AG04450 (cell line): ENCODE results near the gene KCNQ1OT1. TPM values are rescaled to one million over a fixed set of nuclear protein-coding genes. Genes with fewer than 3 reads are reported as not detected.

Experiments used
- CTCF ChIA-PET: fragments of 300-600, 350-600 bp; formaldehyde crosslinking; extraction: SDS; loops from one replicate; lab custom pipeline; 2022; ENCODE audit warnings: antibody characterized with exemption, inconsistent platforms; lab: Charles Lee
- POLR2A ChIA-PET: fragments of 350-600 bp; formaldehyde crosslinking; extraction: SDS; loops from one replicate; lab custom pipeline; 2021; ENCODE audit warnings: antibody characterized with exemption, inconsistent platforms; lab: Yijun Ruan, JAX
- DNase-seq: peaks from one replicate; pipeline ENCODE4 v3.0.0-alpha.2; 2011; ENCODE audit warnings: low read depth, low spot score
- H3K27ac ChIP-seq: one replicate; pipeline ENCODE4 v1.5.1; 2012; ENCODE audit warnings: low read depth, low read length, control low read depth
- H3K27me3 ChIP-seq: one replicate; pipeline ENCODE4 v1.6.0; 2012; ENCODE audit warnings: low read length; ENCODE audit not compliant: control insufficient read depth, insufficient read depth
- H3K4me3 ChIP-seq: 2 replicates; pipeline ENCODE4 v1.5.1; 2011; ENCODE audit warnings: mild to moderate bottlenecking, low read depth, low read length, control low read depth
- H3K9me3 ChIP-seq: 2 replicates; pipeline ENCODE4 v1.5.1; 2012; ENCODE audit warnings: low read length; ENCODE audit not compliant: control insufficient read depth, insufficient read depth
- polyA plus RNA-seq: library from polyadenylated mRNA; depleted of rRNA; stranded (reverse); fragments of >200 nt; gene quantifications from 2 replicates; pipeline ENCODE4 v1.2.3, GENCODE V29; 2011
- TF ChIP-seq, protein P1 (sequence below): IDR thresholded peaks from 2 replicates; pipeline ENCODE4 v1.5.1; 2011; ENCODE audit warnings: low read depth, low read length, control low read depth, inconsistent platforms

Gene KCNQ1OT1
- polyA plus RNA-seq, 1 experiment, result 0.33 TPM

- Histone ChIP-seq H3K9me3 (peaks cover 10% of the 10 kb centered on the region), H3K27me3 (peaks cover 51% of the 10 kb centered on the region), H3K4me3 (no peak overlapping the region), H3K27ac (no peak overlapping the region)
- POLR2A ChIA-PET, result no interaction called here
- TF ChIP-seq, protein P1, sequence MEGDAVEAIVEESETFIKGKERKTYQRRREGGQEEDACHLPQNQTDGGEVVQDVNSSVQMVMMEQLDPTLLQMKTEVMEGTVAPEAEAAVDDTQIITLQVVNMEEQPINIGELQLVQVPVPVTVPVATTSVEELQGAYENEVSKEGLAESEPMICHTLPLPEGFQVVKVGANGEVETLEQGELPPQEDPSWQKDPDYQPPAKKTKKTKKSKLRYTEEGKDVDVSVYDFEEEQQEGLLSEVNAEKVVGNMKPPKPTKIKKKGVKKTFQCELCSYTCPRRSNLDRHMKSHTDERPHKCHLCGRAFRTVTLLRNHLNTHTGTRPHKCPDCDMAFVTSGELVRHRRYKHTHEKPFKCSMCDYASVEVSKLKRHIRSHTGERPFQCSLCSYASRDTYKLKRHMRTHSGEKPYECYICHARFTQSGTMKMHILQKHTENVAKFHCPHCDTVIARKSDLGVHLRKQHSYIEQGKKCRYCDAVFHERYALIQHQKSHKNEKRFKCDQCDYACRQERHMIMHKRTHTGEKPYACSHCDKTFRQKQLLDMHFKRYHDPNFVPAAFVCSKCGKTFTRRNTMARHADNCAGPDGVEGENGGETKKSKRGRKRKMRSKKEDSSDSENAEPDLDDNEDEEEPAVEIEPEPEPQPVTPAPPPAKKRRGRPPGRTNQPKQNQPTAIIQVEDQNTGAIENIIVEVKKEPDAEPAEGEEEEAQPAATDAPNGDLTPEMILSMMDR, result no peak
- CTCF ChIA-PET, result no interaction called here
- no peak for DNase-seq
These were observed 25.0 kb upstream of the KCNQ1OT1 start for GRCh38 chr11:2724653-2725367.

DNA sequence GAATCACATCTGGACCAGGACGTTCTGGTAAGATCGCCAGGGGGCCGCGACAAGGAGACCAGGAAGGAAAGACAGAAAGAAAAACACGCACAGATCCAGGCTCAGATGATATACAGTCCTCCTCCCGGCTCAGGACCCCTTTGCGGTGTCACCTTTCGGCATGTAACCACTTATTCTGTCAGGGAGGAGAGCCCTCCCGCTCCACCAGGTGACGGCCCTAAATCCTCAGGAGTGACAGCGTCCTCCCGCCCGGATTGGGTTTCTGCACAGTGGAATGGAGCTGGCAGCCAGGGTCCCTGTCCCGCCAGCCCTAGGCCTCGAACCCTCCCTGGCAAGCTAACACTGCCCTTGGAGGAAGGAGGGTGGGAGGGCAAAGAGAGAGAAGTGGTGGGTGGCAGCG, 24.3 kb upstream of the KCNQ1OT1 start:
- Histone ChIP-seq H3K4me3 (no peak overlapping the region), H3K9me3 (peaks cover 10% of the 10 kb centered on the region), H3K27ac (no peak overlapping the region), H3K27me3 (peaks cover 49% of the 10 kb centered on the region)
- ChIA-PET POLR2A (no interaction called here), CTCF (no interaction called here)
- DNase-seq, result no peak
- TF ChIP-seq, protein P1, result no peak

- H3K9me3 ChIP-seq, result peaks cover 10% of the 10 kb centered on the region
- TF ChIP-seq, protein P1, result no peak
- DNase-seq, result no peak
- no peak overlapping the region for H3K27ac ChIP-seq
- POLR2A ChIA-PET, result no interaction called here
- H3K27me3 ChIP-seq, result peaks cover 49% of the 10 kb centered on the region
- no peak overlapping the region for H3K4me3 ChIP-seq
- CTCF ChIA-PET, result no interaction called here
These were observed 23.2 kb upstream of the KCNQ1OT1 start for GRCh38 chr11:2722955-2723354.

DNA sequence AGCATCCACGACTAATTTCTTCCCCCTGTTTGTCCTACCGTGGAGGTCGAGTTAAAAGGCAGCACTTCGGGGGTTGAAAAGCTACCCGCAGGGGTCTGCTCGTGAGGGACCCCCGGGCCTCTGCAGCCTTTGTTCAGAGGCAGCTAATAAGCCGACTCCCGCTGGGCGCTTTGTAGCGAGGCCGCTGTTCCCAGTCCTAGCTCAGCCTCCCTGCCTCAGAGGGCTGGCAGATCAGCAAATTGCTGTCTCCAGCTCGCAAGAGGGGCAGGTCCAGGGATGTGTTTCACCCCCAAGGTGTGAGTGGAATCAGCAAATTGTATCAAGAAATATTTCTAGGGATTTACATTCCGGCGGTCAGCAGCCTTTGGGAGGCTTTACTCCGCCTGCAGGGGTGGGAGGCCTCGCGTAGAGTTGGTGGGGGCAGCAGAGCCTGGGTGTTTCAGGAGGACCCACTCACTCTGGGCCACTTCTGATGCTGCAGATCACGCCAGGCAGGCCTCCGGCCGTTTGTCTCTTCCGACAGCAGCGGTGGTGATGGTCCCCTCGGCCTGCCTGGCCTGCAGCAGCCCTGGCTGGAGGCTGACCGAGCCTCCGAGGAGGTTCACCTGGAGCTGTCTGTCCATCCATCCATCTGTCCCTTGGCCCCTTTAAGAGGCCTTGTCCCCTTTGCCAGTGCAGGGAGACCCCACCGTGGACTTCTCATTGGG, 21.6 kb upstream of the KCNQ1OT1 start:
- H3K4me3 ChIP-seq, result no peak overlapping the region
- H3K9me3 ChIP-seq, result no peaks in the 10 kb centered on the region; the same call in 1 of the 2 replicates
- TF ChIP-seq, protein P1, result no peak
- H3K27me3 ChIP-seq, result peaks cover 49% of the 10 kb centered on the region
- ChIA-PET CTCF (no interaction called here), POLR2A (no interaction called here)
- H3K27ac ChIP-seq, result no peak overlapping the region
- DNase-seq, result no peak
